DMS153 (cell line): ENCODE results near the gene HID1.

Source experiments
- DNase-seq: peaks from one replicate; lab custom pipeline; 2025; lab: John Stamatoyannopoulos, UW

HID1 gene

GRCh38 chr17:74950207-74950606 is 22.4 kb downstream of the HID1 start:
- DNase-seq, result peak; percentile 42

- DNase-seq, result peak; percentile 51
These were observed 23.0 kb downstream of the HID1 start for GRCh38 chr17:74949455-74950115.

- DNase-seq, result no peak
These were observed 25.4 kb downstream of the HID1 start for GRCh38 chr17:74947041-74947754.

GRCh38 chr17:74946641-74947040 is 25.9 kb downstream of the HID1 start:
- no peak for DNase-seq

GRCh38 chr17:74945543-74945942 is 27.0 kb downstream of the HID1 start:
- no peak for DNase-seq

GRCh38 chr17:74943808-74944522 is 28.6 kb downstream of the HID1 start:
- no peak for DNase-seq

GRCh38 chr17:74941128-74941725 is 31.3 kb downstream of the HID1 start:
- DNase-seq, result no peak

GRCh38 chr17:74939534-74939933 is 33.0 kb downstream of the HID1 start:
- no peak for DNase-seq

- DNase-seq, result no peak
These were observed 34.2 kb downstream of the HID1 start for GRCh38 chr17:74938194-74938950.

GRCh38 chr17:74937064-74938051 is 35.2 kb downstream of the HID1 start:
- no peak for DNase-seq

GRCh38 chr17:74936470-74936799 is 36.1 kb downstream of the HID1 start:
- DNase-seq, result no peak

- DNase-seq, result no peak
These were observed 36.7 kb downstream of the HID1 start, which contains the start of gene OTOP3 for GRCh38 chr17:74935585-74936469. Gene OTOP3, plus strand, starts transcription at chr17:74935898. Its CDS starts 24 bp downstream, at chr17:74935922.

- DNase-seq, result no peak
These were observed 37.5 kb downstream of the HID1 start for GRCh38 chr17:74935048-74935447.

- DNase-seq, result no peak
These were observed 42.0 kb downstream of the HID1 start for GRCh38 chr17:74930535-74931036.

- DNase-seq, result no peak
These were observed 43.8 kb downstream of the HID1 start for GRCh38 chr17:74928786-74929185.

- DNase-seq, result no peak
These were observed 47.3 kb downstream of the HID1 start for GRCh38 chr17:74925242-74925641.

GRCh38 chr17:74924250-74924948 is 48.2 kb downstream of the HID1 start, which contains the start of gene OTOP2:
Gene OTOP2, plus strand, starts transcription at chr17:74924273. Its CDS starts 360 bp downstream, at chr17:74924633.
- no peak for DNase-seq

GRCh38 chr17:74923538-74924249 is 48.9 kb downstream of the HID1 start:
- no peak for DNase-seq
